Cardiac muscle cell (in vitro differentiated cells and primary cell): ENCODE measurements around the gene C1orf21. TPM values are rescaled to one million over a fixed set of nuclear protein-coding genes. Genes with fewer than 3 reads are reported as not detected.

Experiments used
- DNase-seq, 2 donors: peaks; one replicate each; pipeline versions ENCODE4 v3.0.0 to v3.0.0-alpha.2; 2010 to 2017; ENCODE audit warnings: low read depth in 1 of 2, low spot score in 1 of 2
- H3K27ac ChIP-seq: fragments of 200-600 bp; sonication (generic); 2 replicates; pipeline ENCODE4 v1.5.1; 2016
- H3K27me3 ChIP-seq: fragments of 200-600 bp; sonication (generic); 2 replicates; pipeline ENCODE4 v1.6.0; 2016; ENCODE audit warnings: control low read depth
- H3K36me3 ChIP-seq: fragments of 200-600 bp; sonication (generic); 2 replicates; pipeline ENCODE4 v1.5.1; 2016; ENCODE audit warnings: control low read depth
- H3K4me1 ChIP-seq: fragments of 200-600 bp; sonication (generic); 2 replicates; pipeline ENCODE4 v1.8.1; 2017; ENCODE audit warnings: low read depth, mild to moderate bottlenecking, mixed run types
- H3K4me3 ChIP-seq: fragments of 200-600 bp; sonication (generic); 2 replicates; pipeline ENCODE4 v1.5.1; 2016; ENCODE audit warnings: mild to moderate bottlenecking
- H3K9me3 ChIP-seq: fragments of 200-600 bp; sonication (generic); 2 replicates; pipeline ENCODE4 v1.5.1; 2017; ENCODE audit warnings: low read depth, mild to moderate bottlenecking, control low read depth
- polyA plus RNA-seq: library from polyadenylated mRNA; unstranded; fragments of >200 nt; fragmentation: Nextera tagmentation; extraction: Ambion mirVana; gene quantifications from 2 replicates; pipeline ENCODE4 v1.2.1, GENCODE V29; 2016
- total RNA-seq: library from RNA; depleted of rRNA; stranded (reverse); fragments of >200 nt; gene quantifications from 2 replicates; pipeline ENCODE4 v1.2.3, GENCODE V29; 2016
- TF ChIP-seq, protein P1 (sequence below): IDR thresholded peaks from 2 replicates; pipeline ENCODE4 v1.5.1; 2012; ENCODE audit warnings: low read depth, mild to moderate bottlenecking, low read length

The C1orf21 gene
- total and polyA plus RNA-seq, 2 experiments from 2014 or later: 10.9 to 26.8 TPM

DNA sequence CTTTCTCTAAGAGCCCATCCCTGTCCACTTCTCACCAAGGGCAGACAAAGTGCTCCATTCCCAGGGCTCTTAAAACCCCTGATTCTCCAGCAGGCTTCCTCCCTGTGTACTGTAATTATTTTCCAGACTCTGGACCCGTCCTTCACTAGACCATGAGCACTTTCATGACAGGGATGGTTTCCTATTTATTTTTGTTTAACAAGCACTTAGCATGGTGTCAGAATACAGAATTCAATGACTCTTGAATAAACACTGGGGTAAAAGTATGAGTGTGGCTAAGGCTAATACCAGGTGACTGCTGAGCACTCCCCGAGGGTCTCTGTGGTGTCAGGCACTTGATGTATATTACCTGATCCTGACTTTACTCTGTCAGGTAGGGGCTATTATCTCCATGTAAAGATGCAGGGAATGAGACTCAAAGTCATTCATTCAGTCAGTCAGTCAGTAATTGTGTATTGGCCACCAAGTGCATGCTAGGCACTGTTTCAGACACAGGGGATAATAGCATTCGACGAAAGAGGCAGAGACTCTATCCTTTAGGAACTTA, 47.2 kb downstream of the C1orf21 start:
- DNase-seq: no peak
- no peaks in the 10 kb centered on the region for H3K9me3 ChIP-seq
- no peaks in the 10 kb centered on the region for H3K4me1 ChIP-seq
- H3K36me3 ChIP-seq: no peaks in the 10 kb centered on the region
- no peaks in the 10 kb centered on the region for H3K27me3 ChIP-seq
- H3K27ac ChIP-seq: no peak overlapping the region
- no peak overlapping the region for H3K4me3 ChIP-seq
- TF ChIP-seq, protein P1, sequence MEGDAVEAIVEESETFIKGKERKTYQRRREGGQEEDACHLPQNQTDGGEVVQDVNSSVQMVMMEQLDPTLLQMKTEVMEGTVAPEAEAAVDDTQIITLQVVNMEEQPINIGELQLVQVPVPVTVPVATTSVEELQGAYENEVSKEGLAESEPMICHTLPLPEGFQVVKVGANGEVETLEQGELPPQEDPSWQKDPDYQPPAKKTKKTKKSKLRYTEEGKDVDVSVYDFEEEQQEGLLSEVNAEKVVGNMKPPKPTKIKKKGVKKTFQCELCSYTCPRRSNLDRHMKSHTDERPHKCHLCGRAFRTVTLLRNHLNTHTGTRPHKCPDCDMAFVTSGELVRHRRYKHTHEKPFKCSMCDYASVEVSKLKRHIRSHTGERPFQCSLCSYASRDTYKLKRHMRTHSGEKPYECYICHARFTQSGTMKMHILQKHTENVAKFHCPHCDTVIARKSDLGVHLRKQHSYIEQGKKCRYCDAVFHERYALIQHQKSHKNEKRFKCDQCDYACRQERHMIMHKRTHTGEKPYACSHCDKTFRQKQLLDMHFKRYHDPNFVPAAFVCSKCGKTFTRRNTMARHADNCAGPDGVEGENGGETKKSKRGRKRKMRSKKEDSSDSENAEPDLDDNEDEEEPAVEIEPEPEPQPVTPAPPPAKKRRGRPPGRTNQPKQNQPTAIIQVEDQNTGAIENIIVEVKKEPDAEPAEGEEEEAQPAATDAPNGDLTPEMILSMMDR: no peak

GRCh38 chr1:184437291-184437690, 50.5 kb downstream of the C1orf21 start:
- TF ChIP-seq, protein P1: no peak
- H3K27me3 ChIP-seq: no peaks in the 10 kb centered on the region
- H3K4me3 ChIP-seq: no peak overlapping the region
- no peak for DNase-seq
- no peaks in the 10 kb centered on the region for H3K4me1 ChIP-seq
- H3K27ac ChIP-seq: no peak overlapping the region
- H3K9me3 ChIP-seq: no peaks in the 10 kb centered on the region
- no peaks in the 10 kb centered on the region for H3K36me3 ChIP-seq

- TF ChIP-seq, protein P1: no peak
- Histone ChIP-seq H3K27me3 (no peaks in the 10 kb centered on the region), H3K4me1 (peaks cover 8% of the 10 kb centered on the region)
Measured at GRCh38 chr1:184438363-184438762, 51.5 kb downstream of the C1orf21 start.

GRCh38 chr1:184442260-184442659, 55.4 kb downstream of the C1orf21 start:
- H3K27ac ChIP-seq: no peak overlapping the region
- H3K4me3 ChIP-seq: no peak overlapping the region
- H3K36me3 ChIP-seq: no peaks in the 10 kb centered on the region
- no peak for DNase-seq
- H3K27me3 ChIP-seq: no peaks in the 10 kb centered on the region
- peaks cover 10% of the 10 kb centered on the region for H3K4me1 ChIP-seq
- no peaks in the 10 kb centered on the region for H3K9me3 ChIP-seq
- TF ChIP-seq, protein P1: no peak

More at GRCh38 chr1:184438363-184438762, 51.5 kb downstream of the C1orf21 start:
- H3K27ac ChIP-seq: no peak overlapping the region
- H3K36me3 ChIP-seq: no peaks in the 10 kb centered on the region
- H3K9me3 ChIP-seq: no peaks in the 10 kb centered on the region
- no peak overlapping the region for H3K4me3 ChIP-seq
- no peak for DNase-seq

- Histone ChIP-seq H3K4me1 (peaks cover 10% of the 10 kb centered on the region), H3K9me3 (no peaks in the 10 kb centered on the region), H3K27me3 (no peaks in the 10 kb centered on the region), H3K36me3 (no peaks in the 10 kb centered on the region), H3K27ac (no peak overlapping the region), H3K4me3 (no peak overlapping the region)
- no peak for DNase-seq
- TF ChIP-seq, protein P1: no peak
Measured at GRCh38 chr1:184443201-184443600, 56.4 kb downstream of the C1orf21 start.
